ENCODE results near the gene OR51B2.

OR51B2 gene

DNA sequence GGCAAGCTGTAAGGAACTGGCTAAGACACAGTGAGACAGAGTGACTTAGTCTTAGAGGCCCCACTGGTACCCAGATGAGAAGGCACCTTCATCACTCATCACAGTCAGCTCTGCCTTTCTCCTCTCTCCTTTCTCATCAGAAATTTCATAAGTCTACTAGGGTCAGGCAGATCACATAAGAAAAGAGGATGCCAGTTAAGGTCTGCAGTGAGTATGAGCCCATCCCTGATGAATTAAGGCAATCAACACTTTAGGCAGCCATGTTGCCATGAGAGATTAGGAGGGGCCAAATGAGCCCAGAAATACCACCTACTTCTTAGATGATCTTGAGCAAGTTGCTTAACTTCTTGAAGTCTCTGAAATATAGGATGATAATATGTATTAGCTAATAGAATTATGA is 42.5 kb downstream of the OR51B2 start:
- no peak for DNase-seq

- DNase-seq: peak in 1 of 2 donors; percentile 36
Measured at GRCh38 chr11:5280582-5281102, 43.5 kb downstream of the OR51B2 start.

- DNase-seq: no peak
Measured at GRCh38 chr11:5279471-5280090, 44.5 kb downstream of the OR51B2 start.

- no peak for DNase-seq
Measured at GRCh38 chr11:5277807-5278382, 46.2 kb downstream of the OR51B2 start.

- DNase-seq: no peak
Measured at GRCh38 chr11:5276697-5277096, 47.4 kb downstream of the OR51B2 start.

DNA sequence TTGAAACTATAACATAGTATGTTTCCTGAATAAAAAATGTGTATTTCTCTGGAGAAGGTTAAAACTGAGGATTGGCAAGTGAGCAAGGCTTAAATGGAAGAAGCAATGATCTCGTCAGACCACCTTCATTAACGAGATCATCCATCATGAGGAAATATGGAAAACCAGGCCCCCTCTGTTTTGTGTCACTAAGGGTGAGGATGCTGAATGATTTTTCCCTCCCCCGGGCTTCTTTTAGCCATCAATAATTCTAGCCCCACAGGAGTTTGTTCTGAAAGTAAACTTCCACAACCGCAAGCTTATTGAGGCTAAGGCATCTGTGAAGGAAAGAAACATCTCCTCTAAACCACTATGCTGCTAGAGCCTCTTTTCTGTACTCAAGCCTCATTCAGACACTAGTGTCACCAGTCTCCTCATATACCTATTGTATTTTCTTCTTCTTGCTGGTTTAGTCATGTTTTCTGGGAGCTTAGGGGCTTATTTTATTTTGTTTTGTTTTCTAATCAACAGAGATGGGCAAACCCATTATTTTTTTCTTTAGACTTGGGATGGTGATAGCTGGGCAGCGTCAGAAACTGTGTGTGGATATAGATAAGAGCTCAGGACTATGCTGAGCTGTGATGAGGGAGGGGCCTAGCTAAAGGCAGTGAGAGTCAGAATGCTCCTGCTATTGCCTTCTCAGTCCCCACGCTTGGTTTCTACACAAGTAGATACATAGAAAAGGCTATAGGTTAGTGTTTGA is 48.6 kb downstream of the OR51B2 start:
- DNase-seq: no peak

DNA sequence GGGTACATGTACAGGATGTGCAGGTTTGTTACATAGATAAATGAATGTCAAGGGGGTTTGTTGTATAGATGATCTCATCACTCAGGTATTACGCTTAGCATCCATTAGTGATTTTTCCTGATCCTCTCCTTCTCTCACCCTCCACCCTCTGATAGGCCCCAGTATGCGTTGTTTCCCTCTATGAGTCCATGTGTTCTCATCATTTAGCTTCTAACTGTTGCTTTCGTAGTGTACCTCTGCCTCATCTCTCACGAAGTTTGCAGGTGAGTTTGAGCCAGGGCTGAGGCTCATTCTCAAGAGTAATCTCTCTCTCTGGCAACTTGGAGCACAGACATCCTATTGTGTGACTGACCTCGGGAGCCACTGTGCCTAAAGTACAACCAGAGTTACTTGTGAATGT is 49.7 kb downstream of the OR51B2 start:
- no peak for DNase-seq

All from CD4-positive, alpha-beta T cell treated with Interleukin-1 beta for 1 hour (primary cell).